ENCODE measurements around the gene MCL1.

The MCL1 gene

DNA sequence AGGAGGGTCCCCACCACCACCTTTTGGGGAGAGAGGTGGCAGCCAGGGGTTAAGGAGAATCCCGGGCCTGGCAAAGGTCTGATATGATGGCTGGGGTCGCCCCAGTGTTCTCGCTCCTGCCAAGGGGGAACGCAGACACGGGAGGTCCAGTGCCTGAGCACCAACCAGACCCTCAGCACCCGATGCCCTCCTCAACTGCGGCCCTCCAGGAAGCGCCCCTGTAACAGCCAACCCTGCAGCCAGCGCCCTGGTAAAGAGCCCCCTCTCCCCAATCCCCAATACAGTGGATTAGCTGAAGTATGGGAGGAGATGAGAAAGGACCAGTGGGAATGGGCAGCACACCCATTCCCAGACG lies 19.8 kb downstream of the MCL1 start:
- no peak overlapping the region for H3K9ac ChIP-seq (ENCODE audit: low read depth, low read length)
- H3K9me3 ChIP-seq (replicated peaks; ENCODE audit: low read length): no peaks in the 10 kb centered on the region
- H3K4me2 ChIP-seq (ENCODE audit: low read length): no peak overlapping the region
- peaks cover 3% of the 10 kb centered on the region for H3K36me3 ChIP-seq (ENCODE audit: insufficient read depth, low read length)
- peaks cover 42% of the 10 kb centered on the region for H3K4me1 ChIP-seq (ENCODE audit: control insufficient read depth, insufficient read depth, low read length)
- no peak overlapping the region for H3K4me3 ChIP-seq (ENCODE audit: low read length)
- H3K27me3 ChIP-seq (ENCODE audit: control insufficient read depth, insufficient read depth, low read length): no peaks in the 10 kb centered on the region

DNA sequence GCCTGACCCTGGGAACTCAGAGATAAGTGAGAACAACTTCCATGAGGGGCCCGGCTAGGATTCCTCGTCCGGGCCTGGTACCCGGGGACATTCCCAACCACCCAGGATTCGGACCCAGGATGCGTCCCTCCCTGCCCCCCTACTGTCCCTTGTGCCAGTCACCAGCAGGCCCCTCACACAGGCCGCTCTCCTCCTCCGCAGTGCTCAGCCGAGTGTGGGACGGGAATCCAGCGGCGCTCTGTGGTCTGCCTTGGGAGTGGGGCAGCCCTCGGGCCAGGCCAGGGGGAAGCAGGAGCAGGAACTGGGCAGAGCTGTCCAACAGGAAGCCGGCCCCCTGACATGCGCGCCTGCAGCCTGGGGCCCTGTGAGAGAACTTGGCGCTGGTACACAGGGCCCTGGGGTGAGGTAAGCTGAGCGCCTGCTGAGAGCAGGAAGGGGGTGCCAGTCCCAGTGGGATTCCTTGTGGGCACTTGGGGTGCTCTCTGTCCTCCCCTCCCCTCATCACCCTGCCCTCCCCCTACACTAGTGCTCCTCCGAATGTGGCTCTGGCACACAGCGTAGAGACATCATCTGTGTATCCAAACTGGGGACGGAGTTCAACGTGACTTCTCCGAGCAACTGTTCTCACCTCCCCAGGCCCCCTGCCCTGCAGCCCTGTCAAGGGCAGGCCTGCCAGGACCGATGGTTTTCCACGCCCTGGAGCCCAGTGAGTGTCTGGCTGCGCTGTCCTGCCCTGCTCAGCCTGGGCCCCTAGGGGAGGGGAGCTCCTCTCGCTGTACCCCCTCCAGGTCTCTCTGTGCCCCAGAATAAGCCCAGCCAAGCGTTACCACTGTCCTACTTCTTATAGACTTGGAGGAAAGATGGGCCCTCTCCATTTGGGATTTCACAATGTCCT lies 20.4 kb downstream of the MCL1 start:
- no peaks in the 10 kb centered on the region for H3K27me3 ChIP-seq (ENCODE audit: control insufficient read depth, insufficient read depth, low read length)
- H3K4me3 ChIP-seq (ENCODE audit: low read length): no peak overlapping the region
- peaks cover 35% of the 10 kb centered on the region for H3K4me1 ChIP-seq (ENCODE audit: control insufficient read depth, insufficient read depth, low read length)
- H3K36me3 ChIP-seq (ENCODE audit: insufficient read depth, low read length): peaks cover 3% of the 10 kb centered on the region
- H3K4me2 ChIP-seq (ENCODE audit: low read length): no peak overlapping the region
- no peaks in the 10 kb centered on the region for H3K9me3 ChIP-seq (replicated peaks; ENCODE audit: low read length)
- H3K9ac ChIP-seq (ENCODE audit: low read depth, low read length): no peak overlapping the region

DNA sequence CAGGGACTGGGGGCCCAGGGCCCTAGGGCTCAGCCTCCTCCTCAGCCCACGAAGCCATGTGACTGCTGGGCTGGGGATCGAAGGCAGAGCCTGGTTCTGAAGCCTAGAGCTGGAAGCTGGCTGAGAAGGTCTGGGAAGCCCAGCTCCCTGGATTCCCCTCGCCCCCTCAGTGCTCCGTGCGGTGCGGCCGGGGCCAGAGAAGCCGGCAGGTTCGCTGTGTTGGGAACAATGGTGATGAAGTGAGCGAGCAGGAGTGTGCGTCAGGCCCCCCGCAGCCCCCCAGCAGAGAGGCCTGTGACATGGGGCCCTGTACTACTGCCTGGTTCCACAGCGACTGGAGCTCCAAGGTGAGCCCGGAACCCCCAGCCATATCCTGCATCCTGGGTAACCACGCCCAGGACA lies 21.1 kb downstream of the MCL1 start:
- Histone ChIP-seq H3K27me3 (ENCODE audit: control insufficient read depth, insufficient read depth, low read length) (no peaks in the 10 kb centered on the region), H3K4me3 (ENCODE audit: low read length) (no peak overlapping the region), H3K4me2 (ENCODE audit: low read length) (no peak overlapping the region), H3K36me3 (ENCODE audit: insufficient read depth, low read length) (peaks cover 3% of the 10 kb centered on the region), H3K9me3 (replicated peaks; ENCODE audit: low read length) (no peaks in the 10 kb centered on the region), H3K9ac (ENCODE audit: low read depth, low read length) (no peak overlapping the region), H3K4me1 (ENCODE audit: control insufficient read depth, insufficient read depth, low read length) (peaks cover 33% of the 10 kb centered on the region)

DNA sequence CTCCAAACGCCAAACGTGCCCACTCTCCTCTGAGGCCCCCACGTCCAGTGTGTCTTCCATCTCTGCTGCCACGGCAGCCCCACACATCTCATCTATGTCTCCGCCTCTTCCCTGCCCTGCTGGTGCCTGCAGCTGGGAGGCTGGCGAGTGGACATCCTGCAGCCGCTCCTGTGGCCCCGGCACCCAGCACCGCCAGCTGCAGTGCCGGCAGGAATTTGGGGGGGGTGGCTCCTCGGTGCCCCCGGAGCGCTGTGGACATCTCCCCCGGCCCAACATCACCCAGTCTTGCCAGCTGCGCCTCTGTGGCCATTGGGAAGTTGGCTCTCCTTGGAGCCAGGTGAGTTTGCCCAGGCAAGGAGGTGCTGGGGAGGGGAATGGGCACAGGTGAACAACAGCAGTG lies 21.6 kb downstream of the MCL1 start:
- H3K4me1 ChIP-seq (ENCODE audit: control insufficient read depth, insufficient read depth, low read length): peaks cover 33% of the 10 kb centered on the region
- peaks cover 3% of the 10 kb centered on the region for H3K36me3 ChIP-seq (ENCODE audit: insufficient read depth, low read length)
- H3K4me2 ChIP-seq (ENCODE audit: low read length): no peak overlapping the region
- H3K9me3 ChIP-seq (replicated peaks; ENCODE audit: low read length): no peaks in the 10 kb centered on the region
- H3K9ac ChIP-seq (ENCODE audit: low read depth, low read length): no peak overlapping the region
- H3K27me3 ChIP-seq (ENCODE audit: control insufficient read depth, insufficient read depth, low read length): no peaks in the 10 kb centered on the region
- no peak overlapping the region for H3K4me3 ChIP-seq (ENCODE audit: low read length)

DNA sequence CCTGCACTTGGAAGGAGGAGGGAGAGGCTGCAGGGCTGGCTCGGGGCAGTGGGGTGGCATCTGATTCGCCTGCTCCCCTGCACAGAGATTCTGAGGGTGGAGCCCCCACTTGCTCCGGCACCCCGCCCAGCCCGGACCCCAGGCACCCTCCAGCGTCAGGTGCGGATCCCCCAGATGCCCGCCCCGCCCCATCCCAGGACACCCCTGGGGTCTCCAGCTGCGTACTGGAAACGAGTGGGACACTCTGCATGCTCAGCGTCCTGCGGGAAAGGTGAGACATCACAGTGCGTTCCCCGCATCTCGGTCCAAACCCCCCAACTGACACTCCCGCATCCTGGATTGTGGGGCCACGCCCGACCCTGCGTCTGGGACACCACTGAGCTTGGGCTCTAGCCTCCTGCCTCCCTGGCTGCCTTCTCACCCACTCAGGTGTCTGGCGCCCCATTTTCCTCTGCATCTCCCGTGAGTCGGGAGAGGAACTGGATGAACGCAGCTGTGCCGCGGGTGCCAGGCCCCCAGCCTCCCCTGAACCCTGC lies 22.3 kb downstream of the MCL1 start:
- no peaks in the 10 kb centered on the region for H3K27me3 ChIP-seq (ENCODE audit: control insufficient read depth, insufficient read depth, low read length)
- no peaks in the 10 kb centered on the region for H3K9me3 ChIP-seq (replicated peaks; ENCODE audit: low read length)
- no peak overlapping the region for H3K4me2 ChIP-seq (ENCODE audit: low read length)
- H3K36me3 ChIP-seq (ENCODE audit: insufficient read depth, low read length): peaks cover 3% of the 10 kb centered on the region
- no peak overlapping the region for H3K9ac ChIP-seq (ENCODE audit: low read depth, low read length)
- peaks cover 32% of the 10 kb centered on the region for H3K4me1 ChIP-seq (ENCODE audit: control insufficient read depth, insufficient read depth, low read length)
- no peak overlapping the region for H3K4me3 ChIP-seq (ENCODE audit: low read length)

DNA sequence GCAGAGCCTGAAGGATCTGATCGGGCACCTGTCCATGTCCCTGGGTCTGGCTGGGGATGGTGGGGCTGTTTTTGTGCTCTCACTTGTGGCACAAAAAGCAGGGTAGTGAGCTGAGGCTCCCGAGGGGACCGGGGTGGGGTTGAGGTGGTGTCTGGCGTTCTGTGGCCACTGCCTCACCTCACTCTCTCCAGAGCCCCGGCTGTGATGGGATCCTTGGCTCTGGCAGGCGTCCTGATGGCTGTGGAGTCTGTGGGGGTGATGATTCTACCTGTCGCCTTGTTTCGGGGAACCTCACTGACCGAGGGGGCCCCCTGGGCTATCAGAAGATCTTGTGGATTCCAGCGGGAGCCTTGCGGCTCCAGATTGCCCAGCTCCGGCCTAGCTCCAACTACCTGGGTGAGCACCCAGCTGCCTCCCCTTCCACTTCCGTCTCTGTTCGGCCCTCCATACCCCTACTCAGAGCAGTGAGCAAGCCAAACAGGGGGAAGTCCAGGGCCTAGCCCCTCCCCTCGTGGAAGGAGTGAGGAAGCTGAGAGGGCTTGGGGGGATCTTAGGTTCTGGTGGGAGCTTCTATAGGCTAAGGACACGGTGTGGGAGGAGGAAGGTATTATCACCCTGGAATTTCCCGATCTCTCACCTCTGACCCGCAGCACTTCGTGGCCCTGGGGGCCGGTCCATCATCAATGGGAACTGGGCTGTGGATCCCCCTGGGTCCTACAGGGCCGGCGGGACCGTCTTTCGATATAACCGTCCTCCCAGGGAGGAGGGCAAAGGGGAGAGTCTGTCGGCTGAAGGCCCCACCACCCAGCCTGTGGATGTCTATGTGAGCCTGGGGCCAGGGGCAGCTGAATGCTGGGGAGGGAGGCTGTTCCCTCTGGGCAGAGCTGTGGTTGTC lies 23.2 kb downstream of the MCL1 start:
- Histone ChIP-seq H3K27me3 (ENCODE audit: control insufficient read depth, insufficient read depth, low read length) (no peaks in the 10 kb centered on the region), H3K4me3 (ENCODE audit: low read length) (no peak overlapping the region), H3K4me2 (ENCODE audit: low read length) (no peak overlapping the region), H3K4me1 (ENCODE audit: control insufficient read depth, insufficient read depth, low read length) (peaks cover 34% of the 10 kb centered on the region), H3K36me3 (ENCODE audit: insufficient read depth, low read length) (peaks cover 3% of the 10 kb centered on the region), H3K9me3 (replicated peaks; ENCODE audit: low read length) (no peaks in the 10 kb centered on the region), H3K9ac (ENCODE audit: low read depth, low read length) (no peak overlapping the region)

DNA sequence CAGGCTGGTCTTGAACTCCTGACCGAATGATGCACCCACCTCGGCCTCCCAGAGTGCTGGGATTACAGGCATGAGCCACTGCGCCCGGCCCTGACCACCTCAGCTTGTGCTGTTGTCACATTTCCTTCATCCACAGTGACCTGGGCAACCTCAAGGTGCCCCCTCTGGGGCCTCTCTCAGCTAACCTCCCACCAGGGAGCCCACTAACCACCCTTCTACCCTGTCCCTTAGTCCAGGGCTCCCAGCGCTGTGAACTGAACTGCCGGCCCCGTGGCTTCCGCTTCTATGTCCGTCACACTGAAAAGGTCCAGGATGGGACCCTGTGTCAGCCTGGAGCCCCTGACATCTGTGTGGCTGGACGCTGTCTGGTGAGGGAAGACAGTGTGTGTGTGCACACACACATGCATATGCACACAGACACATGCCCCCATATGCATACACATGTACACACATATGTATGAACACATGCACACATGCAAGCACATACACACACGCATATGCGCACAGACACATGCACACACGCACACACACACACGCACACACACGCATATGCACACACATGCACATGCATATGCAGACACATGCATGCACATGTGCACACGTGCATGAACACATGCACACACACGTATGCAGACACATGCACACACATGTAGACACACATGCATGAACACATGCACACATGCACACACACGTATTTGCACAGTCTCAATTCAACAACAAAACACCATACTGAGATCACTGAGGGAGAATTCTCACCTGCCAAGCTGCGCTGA lies 24.0 kb downstream of the MCL1 start:
- peaks cover 38% of the 10 kb centered on the region for H3K4me1 ChIP-seq (ENCODE audit: control insufficient read depth, insufficient read depth, low read length)
- no peak overlapping the region for H3K4me2 ChIP-seq (ENCODE audit: low read length)
- H3K27me3 ChIP-seq (ENCODE audit: control insufficient read depth, insufficient read depth, low read length): no peaks in the 10 kb centered on the region

DNA sequence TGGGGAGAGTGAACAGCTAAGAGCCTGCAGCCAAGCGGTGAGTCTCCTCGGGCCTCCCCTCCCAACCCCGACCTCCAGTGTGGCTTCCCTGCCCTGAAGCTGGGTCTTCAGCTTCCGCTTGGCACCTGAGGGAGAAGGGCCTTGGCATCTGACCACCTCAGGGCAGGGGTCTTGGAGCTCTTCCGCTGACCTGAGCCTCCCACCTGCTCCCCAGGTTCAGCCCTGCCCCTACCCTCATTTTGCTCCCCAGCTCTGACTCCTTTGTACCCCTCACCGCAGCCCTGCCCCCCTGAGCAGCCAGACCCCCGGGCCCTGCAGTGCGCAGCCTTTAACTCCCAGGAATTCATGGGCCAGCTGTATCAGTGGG lies 25.3 kb downstream of the MCL1 start:
- no peaks in the 10 kb centered on the region for H3K9me3 ChIP-seq (replicated peaks; ENCODE audit: low read length)
- no peak overlapping the region for H3K4me3 ChIP-seq (ENCODE audit: low read length)
- peaks cover 43% of the 10 kb centered on the region for H3K4me1 ChIP-seq (ENCODE audit: control insufficient read depth, insufficient read depth, low read length)
- peaks cover 3% of the 10 kb centered on the region for H3K36me3 ChIP-seq (ENCODE audit: insufficient read depth, low read length)
- H3K27me3 ChIP-seq (ENCODE audit: control insufficient read depth, insufficient read depth, low read length): no peaks in the 10 kb centered on the region
- H3K9ac ChIP-seq (ENCODE audit: low read depth, low read length): no peak overlapping the region
- no peak overlapping the region for H3K4me2 ChIP-seq (ENCODE audit: low read length)

More for the DNA sequence above, 24.0 kb downstream of the MCL1 start:
- Histone ChIP-seq H3K4me3 (ENCODE audit: low read length) (no peak overlapping the region), H3K9ac (ENCODE audit: low read depth, low read length) (no peak overlapping the region), H3K36me3 (ENCODE audit: insufficient read depth, low read length) (peaks cover 3% of the 10 kb centered on the region), H3K9me3 (replicated peaks; ENCODE audit: low read length) (no peaks in the 10 kb centered on the region)

DNA sequence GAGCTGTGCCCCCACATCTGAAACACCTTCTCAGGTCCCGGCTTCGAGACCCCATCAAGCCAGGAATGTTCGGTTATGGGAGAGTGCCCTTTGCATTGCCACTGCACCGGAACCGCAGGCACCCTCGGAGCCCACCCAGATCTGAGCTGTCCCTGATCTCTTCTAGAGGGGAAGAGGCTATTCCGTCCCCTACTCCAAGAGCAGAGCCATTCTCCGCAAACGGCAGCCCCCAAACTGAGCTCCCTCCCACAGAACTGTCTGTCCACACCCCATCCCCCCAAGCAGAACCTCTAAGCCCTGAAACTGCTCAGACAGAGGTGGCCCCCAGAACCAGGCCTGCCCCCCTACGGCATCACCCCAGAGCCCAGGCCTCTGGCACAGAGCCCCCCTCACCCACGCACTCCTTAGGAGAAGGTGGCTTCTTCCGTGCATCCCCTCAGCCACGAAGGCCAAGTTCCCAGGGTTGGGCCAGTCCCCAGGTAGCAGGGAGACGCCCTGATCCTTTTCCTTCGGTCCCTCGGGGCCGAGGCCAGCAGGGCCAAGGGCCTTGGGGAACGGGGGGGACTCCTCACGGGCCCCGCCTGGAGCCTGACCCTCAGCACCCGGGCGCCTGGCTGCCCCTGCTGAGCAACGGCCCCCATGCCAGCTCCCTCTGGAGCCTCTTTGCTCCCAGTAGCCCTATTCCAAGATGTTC lies 25.9 kb downstream of the MCL1 start:
- Histone ChIP-seq H3K4me1 (ENCODE audit: control insufficient read depth, insufficient read depth, low read length) (peaks cover 46% of the 10 kb centered on the region), H3K36me3 (ENCODE audit: insufficient read depth, low read length) (peaks cover 3% of the 10 kb centered on the region), H3K9me3 (replicated peaks; ENCODE audit: low read length) (no peaks in the 10 kb centered on the region), H3K9ac (ENCODE audit: low read depth, low read length) (no peak overlapping the region), H3K4me3 (ENCODE audit: low read length) (no peak overlapping the region), H3K4me2 (ENCODE audit: low read length) (no peak overlapping the region), H3K27me3 (ENCODE audit: control insufficient read depth, insufficient read depth, low read length) (no peaks in the 10 kb centered on the region)

DNA sequence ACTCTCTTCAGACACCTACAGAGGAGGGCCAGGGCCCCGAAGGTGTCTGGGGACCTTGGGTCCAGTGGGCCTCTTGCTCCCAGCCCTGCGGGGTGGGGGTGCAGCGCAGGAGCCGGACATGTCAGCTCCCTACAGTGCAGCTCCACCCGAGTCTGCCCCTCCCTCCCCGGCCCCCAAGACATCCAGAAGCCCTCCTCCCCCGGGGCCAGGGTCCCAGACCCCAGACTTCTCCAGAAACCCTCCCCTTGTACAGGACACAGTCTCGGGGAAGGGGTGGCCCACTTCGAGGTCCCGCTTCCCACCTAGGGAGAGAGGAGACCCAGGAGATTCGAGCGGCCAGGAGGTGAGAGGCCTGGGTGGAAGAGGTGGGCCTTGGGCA lies 26.5 kb downstream of the MCL1 start:
- no peaks in the 10 kb centered on the region for H3K27me3 ChIP-seq (ENCODE audit: control insufficient read depth, insufficient read depth, low read length)
- H3K4me1 ChIP-seq (ENCODE audit: control insufficient read depth, insufficient read depth, low read length): peaks cover 50% of the 10 kb centered on the region
- H3K36me3 ChIP-seq (ENCODE audit: insufficient read depth, low read length): peaks cover 3% of the 10 kb centered on the region
- H3K9ac ChIP-seq (ENCODE audit: low read depth, low read length): peak overlapping the region; percentile 66
- H3K4me2 ChIP-seq (ENCODE audit: low read length): peak overlapping the region; percentile 60
- H3K4me3 ChIP-seq (ENCODE audit: low read length): no peak overlapping the region
- no peaks in the 10 kb centered on the region for H3K9me3 ChIP-seq (replicated peaks; ENCODE audit: low read length)

Data from skeletal muscle satellite cell (primary cell).